Neural crest cell (in vitro differentiated cells): Measurements from ENCODE around the gene NAPA. TPM values are rescaled to one million over a fixed set of nuclear protein-coding genes. Genes with fewer than 3 reads are reported as not detected.

Experiments used
- DNase-seq: peaks from one replicate; pipeline ENCODE4 v3.0.0; 2021; ENCODE audit warnings: low read depth, mixed read lengths, low spot score
- H3K27ac Mint-ChIP-seq: one replicate; pipeline ENCODE4 v1.8.0; 2021; ENCODE audit warnings: mild to moderate bottlenecking, mixed read lengths; ENCODE audit not compliant: unreplicated experiment
- H3K27me3 Mint-ChIP-seq: 2 replicates; pipeline ENCODE4 v1.8.0; 2021; ENCODE audit warnings: low read depth, mild to moderate bottlenecking, mixed read lengths
- H3K36me3 Mint-ChIP-seq: 2 replicates; pipeline ENCODE4 v1.8.0; 2021; ENCODE audit warnings: low read depth, mild to moderate bottlenecking, mixed read lengths
- H3K4me1 Mint-ChIP-seq: 2 replicates; pipeline ENCODE4 v1.8.0; 2021; ENCODE audit warnings: mixed read lengths
- H3K4me3 Mint-ChIP-seq: one replicate; pipeline ENCODE4 v1.8.0; 2021; ENCODE audit warnings: mild to moderate bottlenecking, mixed read lengths
- H3K9me3 Mint-ChIP-seq: 2 replicates; pipeline ENCODE4 v1.8.0; 2021; ENCODE audit warnings: mixed read lengths
- total RNA-seq: library from RNA; stranded (reverse); gene quantifications from 2 replicates; pipeline ENCODE4 v1.2.1, GENCODE V29; 2021
- TF ChIP-seq, protein P1 (sequence below): fragments of 200-600 bp; sonication (generic); conservative IDR thresholded peaks from 2 replicates; pipeline ENCODE4 v1.5.0; 2021; ENCODE audit warnings: antibody characterized with exemption, mild to moderate bottlenecking

The NAPA gene
- total RNA-seq, 1 donor from 2014 or later: 67.2 TPM

DNA sequence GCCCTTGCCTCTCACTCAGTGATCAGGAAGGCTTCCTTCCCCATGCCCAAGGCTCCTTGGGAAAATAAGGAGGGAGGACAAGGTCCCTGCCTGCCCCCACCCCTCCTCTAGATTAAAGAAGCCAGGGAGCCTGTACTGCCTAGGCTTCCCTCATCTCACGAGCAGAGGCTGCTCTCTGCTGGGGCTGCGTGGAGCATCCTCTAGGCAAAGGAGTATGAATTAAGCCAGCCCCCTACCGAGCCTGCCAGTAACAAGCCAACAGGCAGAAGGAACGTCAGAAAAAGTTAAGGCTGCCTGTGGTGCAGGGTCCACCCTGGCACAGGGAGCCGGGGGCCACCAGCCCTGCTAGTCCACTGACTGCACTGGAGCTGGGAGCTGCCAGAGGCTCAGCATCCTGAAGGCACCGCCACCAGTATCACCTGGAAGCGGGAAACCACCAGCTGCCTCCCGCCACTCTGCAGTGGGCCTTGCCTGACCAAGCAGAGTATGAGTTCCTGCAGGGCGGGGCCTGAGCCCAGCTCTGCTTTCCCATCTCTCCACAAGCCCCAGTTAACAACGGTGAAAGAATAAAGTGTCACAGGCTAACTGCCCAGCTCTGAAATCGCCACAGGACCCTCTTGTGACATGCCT is 6.8 kb downstream of the NAPA start:
- TF ChIP-seq, protein P1, sequence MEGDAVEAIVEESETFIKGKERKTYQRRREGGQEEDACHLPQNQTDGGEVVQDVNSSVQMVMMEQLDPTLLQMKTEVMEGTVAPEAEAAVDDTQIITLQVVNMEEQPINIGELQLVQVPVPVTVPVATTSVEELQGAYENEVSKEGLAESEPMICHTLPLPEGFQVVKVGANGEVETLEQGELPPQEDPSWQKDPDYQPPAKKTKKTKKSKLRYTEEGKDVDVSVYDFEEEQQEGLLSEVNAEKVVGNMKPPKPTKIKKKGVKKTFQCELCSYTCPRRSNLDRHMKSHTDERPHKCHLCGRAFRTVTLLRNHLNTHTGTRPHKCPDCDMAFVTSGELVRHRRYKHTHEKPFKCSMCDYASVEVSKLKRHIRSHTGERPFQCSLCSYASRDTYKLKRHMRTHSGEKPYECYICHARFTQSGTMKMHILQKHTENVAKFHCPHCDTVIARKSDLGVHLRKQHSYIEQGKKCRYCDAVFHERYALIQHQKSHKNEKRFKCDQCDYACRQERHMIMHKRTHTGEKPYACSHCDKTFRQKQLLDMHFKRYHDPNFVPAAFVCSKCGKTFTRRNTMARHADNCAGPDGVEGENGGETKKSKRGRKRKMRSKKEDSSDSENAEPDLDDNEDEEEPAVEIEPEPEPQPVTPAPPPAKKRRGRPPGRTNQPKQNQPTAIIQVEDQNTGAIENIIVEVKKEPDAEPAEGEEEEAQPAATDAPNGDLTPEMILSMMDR: no peak
- no peak overlapping the region for H3K4me3 Mint-ChIP-seq
- no peaks in the 10 kb centered on the region for H3K36me3 Mint-ChIP-seq
- no peak for DNase-seq
- no peaks in the 10 kb centered on the region for H3K27me3 Mint-ChIP-seq
- no peak overlapping the region for H3K27ac Mint-ChIP-seq
- no peaks in the 10 kb centered on the region for H3K9me3 Mint-ChIP-seq
- H3K4me1 Mint-ChIP-seq: peaks cover 7% of the 10 kb centered on the region

- H3K27me3 Mint-ChIP-seq: no peaks in the 10 kb centered on the region
- no peak overlapping the region for H3K27ac Mint-ChIP-seq
- no peaks in the 10 kb centered on the region for H3K9me3 Mint-ChIP-seq
- no peak for DNase-seq
- no peak overlapping the region for H3K4me3 Mint-ChIP-seq
- no peaks in the 10 kb centered on the region for H3K36me3 Mint-ChIP-seq
- no peaks in the 10 kb centered on the region for H3K4me1 Mint-ChIP-seq
- TF ChIP-seq, protein P1: no peak
Observed at GRCh38 chr19:47507012-47507411, 7.9 kb downstream of the NAPA start.

DNA sequence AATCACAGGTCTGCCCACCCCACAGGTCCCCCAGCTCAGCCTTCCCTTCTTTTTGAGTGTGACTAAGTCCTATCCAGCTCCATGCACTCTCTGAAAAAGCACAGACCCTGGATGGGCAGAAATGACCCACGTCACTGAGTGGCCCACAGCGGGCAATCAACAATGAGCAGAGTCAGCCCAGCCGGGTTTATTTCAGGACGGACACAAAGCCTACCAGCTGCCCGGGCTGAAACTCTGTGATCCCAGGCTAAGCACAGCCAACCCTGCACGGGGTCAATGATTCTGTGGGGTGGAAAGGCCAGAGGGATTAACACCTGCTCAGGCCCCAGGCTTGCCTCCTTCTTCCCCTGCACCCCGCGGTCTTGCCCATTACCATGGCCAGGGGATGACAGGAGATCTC is 8.4 kb downstream of the NAPA start:
- Mint-ChIP-seq H3K4me3 (no peak overlapping the region), H3K4me1 (no peaks in the 10 kb centered on the region), H3K9me3 (no peaks in the 10 kb centered on the region), H3K27ac (no peak overlapping the region), H3K36me3 (no peaks in the 10 kb centered on the region), H3K27me3 (no peaks in the 10 kb centered on the region)
- DNase-seq: no peak
- TF ChIP-seq, protein P1: no peak

DNA sequence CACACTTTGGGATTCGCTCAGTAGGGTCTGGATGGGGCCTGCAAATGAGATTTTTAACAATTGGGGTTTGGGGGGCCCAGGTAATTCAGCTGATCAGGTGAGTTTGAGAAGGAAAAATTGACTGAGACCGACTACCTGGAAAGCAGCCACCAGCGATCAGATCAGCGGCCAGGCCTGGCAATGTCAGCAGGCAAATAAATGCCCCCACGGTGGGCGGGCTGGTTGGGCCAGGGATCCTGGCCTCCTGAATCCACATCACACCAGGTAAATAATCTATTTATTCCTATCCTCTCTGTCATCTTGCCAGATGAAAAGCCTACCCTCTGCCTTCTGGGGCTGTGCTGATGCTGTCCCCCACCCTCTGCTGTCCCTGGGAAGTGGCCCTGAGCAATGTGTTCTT is 9.4 kb downstream of the NAPA start:
- no peak for DNase-seq
- H3K27me3 Mint-ChIP-seq: no peaks in the 10 kb centered on the region
- no peaks in the 10 kb centered on the region for H3K36me3 Mint-ChIP-seq
- H3K9me3 Mint-ChIP-seq: no peaks in the 10 kb centered on the region
- H3K27ac Mint-ChIP-seq: no peak overlapping the region
- TF ChIP-seq, protein P1: no peak
- H3K4me1 Mint-ChIP-seq: no peaks in the 10 kb centered on the region
- no peak overlapping the region for H3K4me3 Mint-ChIP-seq

- Mint-ChIP-seq H3K36me3 (no peaks in the 10 kb centered on the region), H3K27me3 (no peaks in the 10 kb centered on the region), H3K4me1 (no peaks in the 10 kb centered on the region), H3K27ac (no peak overlapping the region), H3K9me3 (no peaks in the 10 kb centered on the region), H3K4me3 (no peak overlapping the region)
- TF ChIP-seq, protein P1: no peak
- no peak for DNase-seq
Observed at GRCh38 chr19:47503826-47504150, 11.1 kb downstream of the NAPA start.
